ENCODE measurements around the gene EREG. TPM values are rescaled to one million over a fixed set of nuclear protein-coding genes. Genes with fewer than 3 reads are reported as not detected.

The EREG gene
- total and polyA plus RNA-seq, 9 donors, result 0.04 to 3.9 (median 0.15) TPM; not detected in 2

GRCh38 chr4:74318276-74318675 lies 46.7 kb upstream of the EREG start:
- WGBS, 3 donors, result 79 to 85% (median 80%) methylated on average over 2 of the region's 2 CpGs
- no peaks in the 10 kb centered on the region for H3K9me3 ChIP-seq
- no peaks in the 10 kb centered on the region for H3K36me3 ChIP-seq
- no peaks in the 10 kb centered on the region for H3K4me1 ChIP-seq (ENCODE audit: insufficient read depth)
- no peak overlapping the region for H3K4me3 ChIP-seq
- intact Hi-C loops (cut with DNase I), result no loop called here
- H3K27me3 ChIP-seq, result no peaks in the 10 kb centered on the region
- no peak for DNase-seq
- TF ChIP-seq EP300 (IDR thresholded peaks at IDR 0.05) (no peak), POLR2A (IDR thresholded peaks at IDR 0.05) (no peak), CTCF (IDR thresholded peaks at IDR 0.05) (no peak)
- no peak overlapping the region for H3K27ac ChIP-seq

GRCh38 chr4:74319470-74319869 lies 45.5 kb upstream of the EREG start:
- no peak overlapping the region for H3K4me3 ChIP-seq
- no peak for DNase-seq
- H3K4me1 ChIP-seq (ENCODE audit: insufficient read depth), result no peaks in the 10 kb centered on the region
- intact Hi-C loops (cut with DNase I), result no loop called here
- H3K27me3 ChIP-seq, result no peaks in the 10 kb centered on the region
- WGBS, 3 donors, result 75 to 83% (median 76%) methylated on average over 6 of the region's 6 CpGs
- no peaks in the 10 kb centered on the region for H3K36me3 ChIP-seq
- H3K27ac ChIP-seq, result no peak overlapping the region
- no peaks in the 10 kb centered on the region for H3K9me3 ChIP-seq
- TF ChIP-seq EP300 (IDR thresholded peaks at IDR 0.05) (no peak), POLR2A (IDR thresholded peaks at IDR 0.05) (no peak)

- Histone ChIP-seq H3K27ac (no peak overlapping the region), H3K4me1 (ENCODE audit: insufficient read depth) (no peaks in the 10 kb centered on the region), H3K4me3 (no peak overlapping the region), H3K9me3 (no peaks in the 10 kb centered on the region), H3K27me3 (no peaks in the 10 kb centered on the region), H3K36me3 (no peaks in the 10 kb centered on the region)
- intact Hi-C loops (cut with DNase I), result no loop called here
- no peak for DNase-seq
- 45 to 47% (median 47%) methylated on average over 4 of the region's 4 CpGs for WGBS, 3 donors
- TF ChIP-seq EP300 (IDR thresholded peaks at IDR 0.05) (no peak), CTCF (IDR thresholded peaks at IDR 0.05) (no peak), POLR2A (IDR thresholded peaks at IDR 0.05) (no peak)
Observed at GRCh38 chr4:74320559-74321118, 44.3 kb upstream of the EREG start.

- no peak overlapping the region for H3K4me3 ChIP-seq
- no peak for TF ChIP-seq CTCF (IDR thresholded peaks at IDR 0.05)
- no peak for TF ChIP-seq POLR2A (IDR thresholded peaks at IDR 0.05)
- TF ChIP-seq EP300 (IDR thresholded peaks at IDR 0.05), result no peak
- H3K36me3 ChIP-seq, result no peaks in the 10 kb centered on the region
- H3K27ac ChIP-seq, result no peak overlapping the region
- 87 to 89% (median 89%) methylated on average over 3 of the region's 3 CpGs for WGBS, 3 donors
- no peaks in the 10 kb centered on the region for H3K4me1 ChIP-seq (ENCODE audit: insufficient read depth)
- intact Hi-C loops (cut with DNase I), result no loop called here
- no peaks in the 10 kb centered on the region for H3K9me3 ChIP-seq
- no peak for DNase-seq
- no peaks in the 10 kb centered on the region for H3K27me3 ChIP-seq
Observed at GRCh38 chr4:74322301-74322700, 42.6 kb upstream of the EREG start.

GRCh38 chr4:74323663-74324062 lies 41.3 kb upstream of the EREG start:
- no peak for TF ChIP-seq POLR2A (IDR thresholded peaks at IDR 0.05)
- TF ChIP-seq CTCF (IDR thresholded peaks at IDR 0.05), result no peak
- TF ChIP-seq EP300 (IDR thresholded peaks at IDR 0.05), result no peak
- DNase-seq, result no peak
- Histone ChIP-seq H3K4me3 (no peak overlapping the region), H3K4me1 (ENCODE audit: insufficient read depth) (no peaks in the 10 kb centered on the region), H3K36me3 (no peaks in the 10 kb centered on the region), H3K27me3 (no peaks in the 10 kb centered on the region), H3K9me3 (no peaks in the 10 kb centered on the region), H3K27ac (no peak overlapping the region)
- intact Hi-C loops (cut with DNase I), result no loop called here
- 85 to 90% (median 88%) methylated on average over 4 of the region's 4 CpGs for WGBS, 3 donors
